Endodermal cell (in vitro differentiated cells): Measurements from ENCODE around the gene SIGLECL1. TPM values are rescaled to one million over a fixed set of nuclear protein-coding genes. Genes with fewer than 3 reads are reported as not detected.

Experiments used
- DNase-seq: peaks from one replicate; pipeline ENCODE4 v3.0.0-alpha.2; 2017
- H3K27ac ChIP-seq: 2 replicates; pipeline ENCODE4 v1.5.1; 2013; ENCODE audit warnings: mild to moderate bottlenecking, low read depth, low read length, moderate library complexity
- H3K27me3 ChIP-seq: 2 replicates; pipeline ENCODE4 v1.6.1; 2013; ENCODE audit warnings: mild to moderate bottlenecking, low read length, moderate library complexity; ENCODE audit not compliant: insufficient read depth, control insufficient read depth, poor library complexity, severe bottlenecking
- H3K36me3 ChIP-seq: 2 replicates; pipeline ENCODE4 v1.7.0; 2013; ENCODE audit warnings: mild to moderate bottlenecking, low read length, moderate library complexity; ENCODE audit not compliant: control insufficient read depth, insufficient read depth
- H3K4me1 ChIP-seq: one replicate; pipeline ENCODE4 v1.7.0; 2013; ENCODE audit warnings: low read length; ENCODE audit not compliant: control insufficient read depth, insufficient read depth
- H3K4me3 ChIP-seq: 2 replicates; pipeline ENCODE4 v1.5.1; 2013; ENCODE audit warnings: mild to moderate bottlenecking, low read length, moderate library complexity
- H3K9ac ChIP-seq: 2 replicates; pipeline ENCODE4 v1.6.1; 2013; ENCODE audit warnings: mild to moderate bottlenecking, low read length, moderate library complexity; ENCODE audit not compliant: poor library complexity, severe bottlenecking; ENCODE audit errors: extremely low read depth
- H3K9me3 ChIP-seq: 2 replicates; pipeline ENCODE4 v1.6.1; 2013; ENCODE audit warnings: mild to moderate bottlenecking, low read length, moderate library complexity; ENCODE audit not compliant: control insufficient read depth
- H3K27ac Mint-ChIP-seq: 2 replicates; pipeline ENCODE4 v1.8.0; 2020; ENCODE audit warnings: mixed read lengths
- H3K27me3 Mint-ChIP-seq: 2 replicates; pipeline ENCODE4 v1.8.0; 2021; ENCODE audit warnings: mild to moderate bottlenecking, mixed read lengths; ENCODE audit not compliant: insufficient read depth
- H3K36me3 Mint-ChIP-seq: 2 replicates; pipeline ENCODE4 v1.8.0; 2020; ENCODE audit warnings: low read depth, mixed read lengths
- H3K4me1 Mint-ChIP-seq: 2 replicates; pipeline ENCODE4 v1.8.0; 2020; ENCODE audit warnings: mixed read lengths
- H3K4me3 Mint-ChIP-seq: 2 replicates; pipeline ENCODE4 v1.8.0; 2020; ENCODE audit warnings: mild to moderate bottlenecking, moderate library complexity, mixed read lengths
- H3K9me3 Mint-ChIP-seq: 2 replicates; pipeline ENCODE4 v1.8.0; 2020; ENCODE audit warnings: mild to moderate bottlenecking, mixed read lengths
- CTCF ChIP-seq: fragments of 200-600 bp; sonication (generic); conservative IDR thresholded peaks from 2 replicates; pipeline ENCODE4 v1.5.0; 2021; ENCODE audit warnings: antibody characterized with exemption, mild to moderate bottlenecking
- WGBS, 2 experiments: methylation state at CpG; one replicate each; pipeline versions ENCODE4 v1.1.5 to v1.1.7; 2013; ENCODE audit warnings: missing lambda C conversion rate in 2 of 2, mixed read lengths in 1 of 2; ENCODE audit not compliant: insufficient coverage in 1 of 2, insufficient read length in 1 of 2; 5-methylcytosine and 5-hydroxymethylcytosine counted together
- total RNA-seq, 2 donors: library from RNA; stranded (reverse); fragmentation: NEBNext Ultra II Directional in 1 of 2; extraction: Animal tissue kit (Norgen Biotek cat#: 25700) in 1 of 2; gene quantifications; 2 replicates in 1 of 2; 3 replicates in 1 of 2; pipeline ENCODE4 v1.2.1, GENCODE V29; 2021

SIGLECL1 gene
- total RNA-seq, 2 donors from 2014 or later: not detected

DNA sequence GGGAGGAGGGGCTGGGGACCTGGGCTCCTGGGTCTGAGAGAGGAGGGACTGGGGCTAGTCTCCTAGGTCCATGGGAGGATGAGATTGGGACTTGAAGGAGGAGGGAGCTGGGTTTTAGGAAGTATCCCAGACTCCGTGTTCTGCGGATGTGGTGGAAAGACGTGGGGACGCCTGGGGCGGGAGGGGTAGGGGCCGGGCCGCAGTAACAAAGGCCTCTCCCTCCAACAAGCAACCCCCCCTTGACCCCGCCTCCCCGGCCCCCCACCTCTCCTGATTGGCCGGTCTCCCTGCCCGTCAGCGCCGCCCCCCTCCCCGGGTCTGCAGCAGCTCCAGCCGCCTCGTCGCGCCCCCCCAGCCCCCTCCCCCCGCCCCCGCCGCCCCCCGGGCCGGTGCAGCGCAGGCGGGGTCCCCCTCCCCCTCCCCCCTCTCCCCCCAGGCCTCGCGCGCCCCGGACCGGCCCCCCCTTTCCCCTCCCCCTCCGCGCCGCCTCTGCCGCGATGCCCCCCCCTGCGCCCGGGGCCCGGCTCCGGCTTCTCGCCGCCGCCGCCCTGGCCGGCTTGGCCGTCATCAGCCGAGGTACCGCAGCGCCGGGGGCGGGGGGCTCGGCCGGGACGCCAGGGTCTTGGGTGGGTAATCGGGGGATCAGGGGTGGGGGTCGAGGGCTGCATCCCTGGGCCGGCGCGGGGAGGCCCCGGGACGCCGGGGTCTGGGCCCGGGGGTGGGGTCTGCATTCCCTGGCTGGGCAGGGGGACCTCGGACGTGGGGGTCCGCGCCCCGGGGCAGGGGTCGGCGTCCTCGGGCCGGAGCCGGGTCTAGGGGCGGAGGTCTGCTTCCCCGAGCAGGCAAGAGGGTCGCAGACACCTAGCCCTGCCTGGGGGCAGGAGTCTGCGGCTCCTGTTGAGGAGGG lies 60.7 kb downstream of the SIGLECL1 start, which contains the start of gene IGLON5:
Gene IGLON5 (plus strand): TSS at position 294 of the 907 bp plus-strand sequence. CDS start 204 bp downstream, at position 498.
- Mint-ChIP-seq H3K27me3 (peaks cover 16% of the 10 kb centered on the region), H3K27ac (peak within 1 kb of the TSS; percentile 76)

DNA sequence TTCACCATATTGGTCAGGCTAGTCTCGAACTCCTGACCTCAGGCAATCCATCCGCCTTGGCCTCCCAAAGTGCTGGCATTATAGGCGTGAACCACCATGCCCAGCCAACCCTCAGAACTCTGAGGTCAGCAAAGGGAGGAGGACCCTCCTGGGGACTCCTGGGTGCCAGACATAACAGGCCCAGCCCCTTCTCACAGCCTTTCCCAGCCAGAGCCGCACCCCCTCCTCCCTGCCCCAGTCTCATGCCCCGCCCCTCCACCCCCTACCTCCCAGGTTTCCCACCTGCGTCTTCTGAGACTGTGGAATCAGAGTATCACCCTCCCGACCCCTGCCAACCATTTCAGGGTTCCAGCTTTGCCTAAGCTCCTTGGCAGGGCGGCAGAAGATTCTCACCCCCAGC lies 65.8 kb downstream of the SIGLECL1 start:
- Mint-ChIP-seq H3K9me3 (peaks cover 8% of the 10 kb centered on the region), H3K36me3 (peaks cover 17% of the 10 kb centered on the region), H3K27ac (peak overlapping the region; percentile 26), H3K4me1 (peaks cover 6% of the 10 kb centered on the region), H3K4me3 (no peak overlapping the region), H3K27me3 (peaks cover 6% of the 10 kb centered on the region)
- no peaks in the 10 kb centered on the region for H3K4me1 ChIP-seq
- peaks cover 7% of the 10 kb centered on the region for H3K9me3 ChIP-seq
- DNase-seq: no peak
- H3K36me3 ChIP-seq: no peaks in the 10 kb centered on the region
- TF ChIP-seq CTCF: no peak
- no peaks in the 10 kb centered on the region for H3K27me3 ChIP-seq
- WGBS, 2 experiments: 86 to 92% methylated on average over 2 to 8 of the region's 8 CpGs
- no peak overlapping the region for H3K9ac ChIP-seq
- H3K27ac ChIP-seq: no peak overlapping the region
- no peak overlapping the region for H3K4me3 ChIP-seq

More for the DNA sequence above, 60.7 kb downstream of the SIGLECL1 start, which contains the start of gene IGLON5:
- WGBS, 2 experiments: 2% methylated on average over 44 of the region's 76 CpGs; no CpG with 5 or more reads in 1 of the 2 experiments
- Histone ChIP-seq H3K9me3 (peaks cover 7% of the 10 kb centered on the region), H3K27ac (peak within 1 kb of the TSS; percentile 53), H3K27me3 (peaks cover 12% of the 10 kb centered on the region), H3K9ac (peak within 1 kb of the TSS; percentile 45), H3K4me3 (peak within 1 kb of the TSS; percentile 81), H3K36me3 (no peaks in the 10 kb centered on the region), H3K4me1 (no peaks in the 10 kb centered on the region)
- Mint-ChIP-seq H3K9me3 (peaks cover 23% of the 10 kb centered on the region), H3K4me3 (peak within 1 kb of the TSS; percentile 75), H3K36me3 (peaks cover 20% of the 10 kb centered on the region), H3K4me1 (peaks cover 10% of the 10 kb centered on the region)
- no peak for TF ChIP-seq CTCF
- DNase-seq: peak; percentile 88

DNA sequence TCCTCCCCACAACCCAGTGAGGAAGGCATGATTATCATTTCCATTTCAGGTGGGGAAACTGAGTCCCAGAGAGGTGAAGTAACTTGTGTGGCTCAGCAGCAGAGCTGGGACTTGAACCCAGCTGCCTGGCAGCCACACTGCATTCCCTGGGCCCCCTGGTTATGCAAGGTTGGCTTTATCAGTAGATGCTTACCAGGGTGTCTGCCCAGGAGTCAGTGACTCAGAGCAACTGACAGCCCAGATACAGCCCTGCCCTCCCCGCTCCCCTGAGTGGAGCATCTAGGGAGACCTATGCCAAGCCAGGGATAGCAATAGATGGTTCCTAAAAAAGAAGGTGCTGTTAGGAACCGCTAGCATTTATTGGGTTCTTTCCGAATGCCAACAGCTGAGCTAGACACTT lies 66.5 kb downstream of the SIGLECL1 start:
- peaks cover 17% of the 10 kb centered on the region for H3K36me3 Mint-ChIP-seq
- no peak for DNase-seq

More for the DNA sequence above, 66.5 kb downstream of the SIGLECL1 start:
- Histone ChIP-seq H3K36me3 (no peaks in the 10 kb centered on the region), H3K27ac (no peak overlapping the region), H3K4me3 (no peak overlapping the region), H3K9me3 (peaks cover 7% of the 10 kb centered on the region), H3K4me1 (no peaks in the 10 kb centered on the region), H3K27me3 (no peaks in the 10 kb centered on the region), H3K9ac (no peak overlapping the region)
- Mint-ChIP-seq H3K4me3 (no peak overlapping the region), H3K27ac (no peak overlapping the region), H3K4me1 (peaks cover 3% of the 10 kb centered on the region), H3K9me3 (peaks cover 8% of the 10 kb centered on the region), H3K27me3 (peaks cover 4% of the 10 kb centered on the region)
- WGBS, 2 experiments: 97 to 100% methylated on average over 3 of the region's 3 CpGs
- no peak for TF ChIP-seq CTCF
